GM12878 (cell line): ENCODE data around the gene SVBP. TPM values are rescaled to one million over a fixed set of nuclear protein-coding genes. Genes with fewer than 3 reads are reported as not detected.

ENCODE experiments used
- ATAC-seq: fragments of 200-7000 bp; cut with Tn5 transposase; 3 replicates; pipeline ENCODE4 v1.9.1; 2020; ENCODE audit warnings: mild to moderate bottlenecking, moderate library complexity
- BruUV-seq: library from RNA; stranded (reverse); fragments of 400-500 nt; replicated peaks from 2 replicates; lab custom pipeline; 2021; lab: Mats Ljungman, UMichigan
- CTCF ChIA-PET: fragments of 300-600 bp; sonication (Branson Sonifier 250); formaldehyde crosslinking; extraction: SDS; loops from one replicate; lab custom pipeline; 2021; ENCODE audit warnings: inconsistent platforms; lab: Yijun Ruan, JAX
- POLR2A ChIA-PET: fragments of 350-600 bp; formaldehyde crosslinking; extraction: SDS; loops from one replicate; lab custom pipeline; 2021; ENCODE audit warnings: inconsistent platforms; lab: Charles Lee
- RAD21 ChIA-PET: fragments of 300-600 bp; sonication (Branson Sonifier 250); formaldehyde crosslinking; loops from one replicate; lab custom pipeline; 2023; ENCODE audit warnings: antibody characterized with exemption; ENCODE audit not compliant: unreplicated experiment; lab: Charles Lee
- SMC1A ChIA-PET: fragments of 300-600 bp; sonication (Branson Sonifier 250); formaldehyde crosslinking; loops from one replicate; lab custom pipeline; 2023; ENCODE audit not compliant: unreplicated experiment, uncharacterized antibody; lab: Charles Lee
- DNase-seq: peaks from one replicate; pipeline ENCODE4 v3.0.0-alpha.2; 2011; ENCODE audit warnings: low read depth, low spot score
- FAIRE-seq: peaks from 3 replicates; lab custom pipeline; 2011; peaks lifted over from hg19 to GRCh38; lab: Jason Lieb, UNC
- H2AFZ ChIP-seq: 2 replicates; pipeline ENCODE4 v1.6.0; 2011; ENCODE audit warnings: low read depth, low read length, control low read depth; ENCODE audit not compliant: control insufficient read depth
- H3K27ac ChIP-seq: 2 replicates; pipeline ENCODE4 v1.5.1; 2011; ENCODE audit warnings: control low read depth; ENCODE audit not compliant: control insufficient read depth, insufficient read depth
- H3K27me3 ChIP-seq, 2 experiments: replicated peaks in 1 of 2; 2 replicates each; pipeline versions ENCODE4 v1.6.0 to v1.6.1; 2011; ENCODE audit warnings: low read length in 1 of 2; ENCODE audit not compliant: control insufficient read depth in 2 of 2, insufficient read depth in 2 of 2
- H3K36me3 ChIP-seq, 2 experiments: 2 replicates each; pipeline ENCODE4 v1.5.1; 2011; ENCODE audit warnings: low read length in 1 of 2; ENCODE audit not compliant: control insufficient read depth in 2 of 2, insufficient read depth in 2 of 2
- H3K4me1 ChIP-seq: 2 replicates; pipeline ENCODE4 v1.6.1; 2011; ENCODE audit warnings: mild to moderate bottlenecking, low read length, moderate library complexity, mixed read lengths; ENCODE audit not compliant: control insufficient read depth, insufficient read depth
- H3K4me2 ChIP-seq: 2 replicates; pipeline ENCODE4 v1.6.0; 2011; ENCODE audit warnings: control low read depth; ENCODE audit not compliant: control insufficient read depth, insufficient read depth
- H3K4me3 ChIP-seq: fragments of 200-600 bp; sonication (generic); 2 replicates; pipeline ENCODE4 v1.5.1; 2016
- H3K79me2 ChIP-seq: 2 replicates; pipeline ENCODE4 v1.6.0; 2011; ENCODE audit warnings: low read length; ENCODE audit not compliant: control insufficient read depth, insufficient read depth
- H3K9ac ChIP-seq: 2 replicates; pipeline ENCODE4 v1.8.0; 2011; ENCODE audit warnings: low read length, control low read depth, mixed read lengths; ENCODE audit not compliant: control insufficient read depth, insufficient read depth
- H3K9me3 ChIP-seq: replicated peaks from 3 replicates; pipeline ENCODE4 v1.5.1; 2011; ENCODE audit warnings: mild to moderate bottlenecking, low read length; ENCODE audit not compliant: control insufficient read depth, insufficient read depth
- H4K20me1 ChIP-seq: 2 replicates; pipeline ENCODE4 v1.6.0; 2011; ENCODE audit not compliant: control insufficient read depth, insufficient read depth
- DPF2 ChIP-seq: fragments of 450-650 bp; IDR thresholded peaks from 2 replicates; pipeline ENCODE4 v1.6.1; 2017; ENCODE audit warnings: mild to moderate bottlenecking
- GATAD2B ChIP-seq: fragments of 450-650 bp; conservative IDR thresholded peaks from 2 replicates; pipeline ENCODE4 v1.6.1; 2017; ENCODE audit warnings: low read depth, mild to moderate bottlenecking, moderate library complexity
- LARP7 ChIP-seq: fragments of 450-650 bp; IDR thresholded peaks from 2 replicates; pipeline ENCODE4 v1.6.1; 2017; ENCODE audit warnings: mild to moderate bottlenecking
- NFIC ChIP-seq: IDR thresholded peaks from 2 replicates; pipeline ENCODE4 v1.6.1; 2012; ENCODE audit warnings: low read depth, mild to moderate bottlenecking, inconsistent platforms, low read length, moderate library complexity
- NKRF ChIP-seq: fragments of 450-650 bp; conservative IDR thresholded peaks from 2 replicates; pipeline ENCODE4 v1.6.1; 2017; ENCODE audit warnings: mild to moderate bottlenecking, moderate library complexity
- PML ChIP-seq: IDR thresholded peaks from 2 replicates; pipeline ENCODE4 v1.6.1; 2012; ENCODE audit warnings: low read length, inconsistent platforms
- SMARCA5 ChIP-seq: fragments of 450-650 bp; IDR thresholded peaks from 2 replicates; pipeline ENCODE4 v1.6.1; 2017; ENCODE audit warnings: mild to moderate bottlenecking
- TARDBP ChIP-seq: IDR thresholded peaks from 2 replicates; pipeline ENCODE4 v1.6.1; 2016; ENCODE audit warnings: borderline replicate concordance
- whole genome bisulfite sequencing: methylation state at CpG from one replicate; pipeline ENCODE4 v1.1.6; 2016; ENCODE audit warnings: low lambda C conversion rate; ENCODE audit not compliant: insufficient replicate concordance, insufficient coverage; ENCODE audit errors: missing lambda C conversion rate; 5-methylcytosine and 5-hydroxymethylcytosine counted together
- in situ Hi-C: fragments of 300-500 bp; cut with MboI; formaldehyde crosslinking; loops from 9 replicates; pipeline ENCODE4 v1.14.3; 2018; ENCODE audit warnings: mixed read lengths
- intact Hi-C: fragments of 100-400 bp; cut with micrococcal nuclease; formaldehyde crosslinking; loops from one replicate; pipeline ENCODE4 v1.14.2; 2022; ENCODE audit not compliant: unreplicated experiment
- polyA plus RNA-seq, 11 experiments: library from polyadenylated mRNA; depleted of rRNA in 4 of 11; unstranded in 6 of 11; stranded (reverse) in 5 of 11; fragments of >200 nt; fragmentation: Nextera tagmentation in 4 of 11; fragmentation: Illumina TruSeq in 1 of 11; extraction: Ambion mirVana in 4 of 11; extraction: Trizol in 1 of 11; gene quantifications; 1 replicate in 1 of 11; 2 replicates in 10 of 11; pipeline versions ENCODE4 v1.2.1 to v1.2.3, GENCODE V29; 2011 to 2016; ENCODE audit warnings: inconsistent platforms in 2 of 11, missing spikeins in 2 of 11, low read depth in 1 of 11
- total RNA-seq, 4 experiments: library from RNA; depleted of rRNA in 3 of 4; stranded (reverse); fragments of >200 nt in 3 of 4; fragmentation: Illumina TruSeq in 1 of 4; extraction: Trizol in 1 of 4; gene quantifications; 2 replicates each; pipeline versions ENCODE4 v1.2.1 to v1.2.3, GENCODE V29; 2013 to 2021

The SVBP gene
- total and polyA plus RNA-seq, 10 of the 15 experiments (the other 5 are each of a cell fraction or from before 2014, with no cell fraction given) = 12.6 to 29.5 (median 19.8) TPM

- Histone ChIP-seq H3K4me3 (peak overlapping the region; percentile 84), H3K4me2 (peak overlapping the region; percentile 90), H3K9ac (peak overlapping the region; percentile 84), H3K9me3 (no peaks in the 10 kb centered on the region), H4K20me1 (no peaks in the 10 kb centered on the region), H3K79me2 (peaks cover 64% of the 10 kb centered on the region), H3K4me1 (peaks cover 4% of the 10 kb centered on the region; the same call in 1 of the 2 replicates), H3K36me3 (0 out of 4 replicates have a peak, but pooled peaks cover 0 to 6% of the 10 kb centered on the region in 2 experiments), H3K27ac (peak overlapping the region; percentile 84), H2AFZ (peak overlapping the region; percentile 86), H3K27me3 (no peaks in the 10 kb centered on the region)
- RAD21 ChIA-PET = interaction anchor here (1.0 to 4.3 kb wide), 12 partner anchors 11 to 423 kb away, joined by 3 to 25 read pairs (median 6); partner anchors contain the start of genes CCDC30, ERMAP, PPIH and SVBP
- POLR2A ChIA-PET = interaction anchor here (0.6 to 3.8 kb wide), 25 partner anchors 9 to 885 kb away, joined by 3 to 53 read pairs (median 4); partner anchors contain the start of genes CFAP57, EBNA1BP2, ERMAP and KDM4A
- WGBS = 6% methylated on average over 15 of the region's 23 CpGs
- DNase-seq (no peak), FAIRE-seq (no peak), ATAC-seq (peak; percentile 43)
- intact Hi-C loops = loop anchor here (2.0 to 5.0 kb wide), 3 partner anchors 49 to 85 kb away; partner anchors contain the start of genes ERMAP, SVBP, YBX1 and ZNF691
- SMC1A ChIA-PET = interaction anchor here (0.8 to 4.0 kb wide), 13 partner anchors 9 to 306 kb away, joined by 3 to 21 read pairs (median 4); partner anchors contain the start of genes PPIH, YBX1 and ZNF691
- in situ Hi-C loops = no loop called here
- BruUV-seq = no TSS peak
- no peak for TF ChIP-seq SMARCA5
- TF ChIP-seq NFIC = no peak
- TF ChIP-seq GATAD2B = peak; percentile 66; the same call in 1 of the 2 replicates
- peak; percentile 79 for TF ChIP-seq LARP7
- 0 out of 2 replicates have a peak, but pooled peaks have one; percentile 14 for TF ChIP-seq PML
- TF ChIP-seq NKRF = peak; percentile 71; the same call in 1 of the 2 replicates
- 0 out of 2 replicates have a peak, but pooled peaks have one; percentile 23 for TF ChIP-seq DPF2
- TF ChIP-seq TARDBP = 0 out of 2 replicates have a peak, but pooled peaks have one; percentile 7
- CTCF ChIA-PET = interaction anchor here (0.6 to 6.5 kb wide), 15 partner anchors 9 to 306 kb away, joined by 3 to 28 read pairs (median 4); partner anchors contain the start of gene ZNF691
Observed at GRCh38 chr1:42767510-42768000, 49.6 kb downstream of the SVBP start.
